ENCODE results near the gene FMNL2. TPM values are rescaled to one million over a fixed set of nuclear protein-coding genes. Genes with fewer than 3 reads are reported as not detected.

The FMNL2 gene
- total and polyA plus RNA-seq, 12 donors, result 3.3 to 16.0 (median 4.5) TPM

GRCh38 chr2:152564754-152565551 lies 230.0 kb downstream of the FMNL2 start:
- DNase-seq, result no peak
- TF ChIP-seq, protein P1, sequence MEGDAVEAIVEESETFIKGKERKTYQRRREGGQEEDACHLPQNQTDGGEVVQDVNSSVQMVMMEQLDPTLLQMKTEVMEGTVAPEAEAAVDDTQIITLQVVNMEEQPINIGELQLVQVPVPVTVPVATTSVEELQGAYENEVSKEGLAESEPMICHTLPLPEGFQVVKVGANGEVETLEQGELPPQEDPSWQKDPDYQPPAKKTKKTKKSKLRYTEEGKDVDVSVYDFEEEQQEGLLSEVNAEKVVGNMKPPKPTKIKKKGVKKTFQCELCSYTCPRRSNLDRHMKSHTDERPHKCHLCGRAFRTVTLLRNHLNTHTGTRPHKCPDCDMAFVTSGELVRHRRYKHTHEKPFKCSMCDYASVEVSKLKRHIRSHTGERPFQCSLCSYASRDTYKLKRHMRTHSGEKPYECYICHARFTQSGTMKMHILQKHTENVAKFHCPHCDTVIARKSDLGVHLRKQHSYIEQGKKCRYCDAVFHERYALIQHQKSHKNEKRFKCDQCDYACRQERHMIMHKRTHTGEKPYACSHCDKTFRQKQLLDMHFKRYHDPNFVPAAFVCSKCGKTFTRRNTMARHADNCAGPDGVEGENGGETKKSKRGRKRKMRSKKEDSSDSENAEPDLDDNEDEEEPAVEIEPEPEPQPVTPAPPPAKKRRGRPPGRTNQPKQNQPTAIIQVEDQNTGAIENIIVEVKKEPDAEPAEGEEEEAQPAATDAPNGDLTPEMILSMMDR (IDR thresholded peaks at IDR 0.05), result no peak
- Histone ChIP-seq H3K27ac (no peak overlapping the region), H3K4me1 (peaks cover 0 to 11% (median 0%) of the 10 kb centered on the region in 9 donors), H3K36me3 (peaks cover 0 to 14% (median 0%) of the 10 kb centered on the region in 9 donors), H3K4me3 (no peak overlapping the region), H3K9me3 (no peaks in the 10 kb centered on the region), H3K27me3 (no peaks in the 10 kb centered on the region)
- intact Hi-C loops (cut with DNase I), result no loop called here
- 72 to 78% methylated on average over 4 of the region's 4 CpGs for WGBS, 2 donors
- peak in 4 of 8 donors; percentile 60 to 75 (median 64) for ATAC-seq

- Histone ChIP-seq H3K4me3 (no peak overlapping the region), H3K4me1 (peaks cover 0 to 16% (median 7%) of the 10 kb centered on the region in 9 donors), H3K27me3 (no peaks in the 10 kb centered on the region), H3K27ac (no peak overlapping the region), H3K36me3 (peaks cover 0 to 10% (median 0%) of the 10 kb centered on the region in 9 donors), H3K9me3 (no peaks in the 10 kb centered on the region)
- WGBS, 2 donors, result 80 to 82% methylated on average over 9 of the region's 9 CpGs
- no peak for DNase-seq
- no peak for ATAC-seq
- TF ChIP-seq, protein P1 (IDR thresholded peaks at IDR 0.05), result no peak
- intact Hi-C loops (cut with DNase I), result no loop called here
These were observed 231.1 kb downstream of the FMNL2 start for GRCh38 chr2:152565884-152566727.

DNA sequence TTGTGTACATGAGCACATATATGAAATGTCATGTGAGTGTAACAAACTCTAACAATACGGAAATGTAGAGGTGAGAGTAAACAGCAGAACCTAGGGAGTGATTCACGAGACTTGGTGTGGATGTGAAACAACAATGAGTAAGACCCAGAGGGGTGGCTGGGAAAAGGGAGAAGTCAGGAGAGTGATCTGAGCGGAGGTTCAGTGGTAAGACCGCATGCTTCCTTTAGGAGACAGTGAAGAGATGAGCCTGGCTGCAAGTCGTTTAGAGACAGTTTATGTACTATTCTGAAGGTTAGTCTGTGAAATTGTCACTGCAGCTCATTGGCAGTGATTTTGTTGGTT lies 231.7 kb downstream of the FMNL2 start:
- no peak for DNase-seq
- no peaks in the 10 kb centered on the region for H3K9me3 ChIP-seq
- TF ChIP-seq, protein P1 (IDR thresholded peaks at IDR 0.05), result no peak
- no peak for ATAC-seq
- H3K27ac ChIP-seq, result no peak overlapping the region
- H3K4me3 ChIP-seq, result no peak overlapping the region
- H3K4me1 ChIP-seq, result peaks cover 0 to 22% (median 11%) of the 10 kb centered on the region in 9 donors
- 87 to 89% methylated on average over 5 of the region's 5 CpGs for WGBS, 2 donors
- no peaks in the 10 kb centered on the region for H3K27me3 ChIP-seq
- intact Hi-C loops (cut with DNase I), result no loop called here
- peaks cover 0 to 4% (median 0%) of the 10 kb centered on the region in 9 donors for H3K36me3 ChIP-seq

GRCh38 chr2:152568531-152568930 lies 233.6 kb downstream of the FMNL2 start:
- no peak overlapping the region for H3K4me3 ChIP-seq
- 97 to 100% methylated on average over 3 of the region's 3 CpGs for WGBS, 2 donors
- H3K27me3 ChIP-seq, result no peaks in the 10 kb centered on the region
- H3K27ac ChIP-seq, result no peak overlapping the region
- no peaks in the 10 kb centered on the region for H3K36me3 ChIP-seq
- DNase-seq, result no peak
- no peaks in the 10 kb centered on the region for H3K9me3 ChIP-seq
- H3K4me1 ChIP-seq, result peaks cover 0 to 33% (median 11%) of the 10 kb centered on the region in 9 donors
- TF ChIP-seq, protein P1 (IDR thresholded peaks at IDR 0.05), result no peak
- ATAC-seq, result no peak
- intact Hi-C loops (cut with DNase I), result no loop called here
